Calu3 (cell line): ENCODE results near the gene GPC3. TPM values are rescaled to one million over a fixed set of nuclear protein-coding genes. Genes with fewer than 3 reads are reported as not detected.

Source experiments
- BruUV-seq: library from RNA; stranded (reverse); fragments of 400-500 nt; replicated peaks from 2 replicates; lab custom pipeline; 2021; lab: Mats Ljungman, UMichigan
- CTCF ChIA-PET: fragments of 300-600 bp; sonication (Branson Sonifier 250); formaldehyde crosslinking; loops from one replicate; lab custom pipeline; 2022; ENCODE audit warnings: antibody characterized with exemption; lab: Charles Lee
- DNase-seq: peaks from one replicate; pipeline ENCODE4 v3.0.0; 2022
- H3K27ac Mint-ChIP-seq: one replicate; pipeline ENCODE4 v1.8.0; 2022; ENCODE audit warnings: mixed read lengths; ENCODE audit not compliant: unreplicated experiment
- H3K27me3 Mint-ChIP-seq: one replicate; pipeline ENCODE4 v1.8.0; 2022; ENCODE audit warnings: mixed read lengths; ENCODE audit not compliant: unreplicated experiment
- H3K36me3 Mint-ChIP-seq: one replicate; pipeline ENCODE4 v1.8.0; 2022; ENCODE audit warnings: mild to moderate bottlenecking, moderate library complexity, mixed read lengths; ENCODE audit not compliant: insufficient read depth, unreplicated experiment
- H3K4me1 Mint-ChIP-seq: one replicate; pipeline ENCODE4 v1.8.0; 2022; ENCODE audit warnings: mild to moderate bottlenecking, low read depth, mixed read lengths; ENCODE audit not compliant: unreplicated experiment
- H3K4me3 Mint-ChIP-seq: one replicate; pipeline ENCODE4 v1.8.0; 2022; ENCODE audit warnings: mild to moderate bottlenecking, low read depth, moderate library complexity, mixed read lengths; ENCODE audit not compliant: unreplicated experiment
- H3K9me3 Mint-ChIP-seq: one replicate; pipeline ENCODE4 v1.8.0; 2022; ENCODE audit warnings: low read depth, mixed read lengths; ENCODE audit not compliant: unreplicated experiment
- intact Hi-C: fragments of 100-400 bp; cut with micrococcal nuclease; formaldehyde crosslinking; loops from one replicate; pipeline ENCODE4 v1.10.0; 2022; ENCODE audit not compliant: unreplicated experiment
- total RNA-seq: library from RNA; stranded (reverse); gene quantifications from 2 replicates; pipeline ENCODE4 v1.2.3, GENCODE V29; 2022
- TF ChIP-seq, protein P1 (sequence below): fragments of 200-600 bp; IDR thresholded peaks from one replicate; pipeline ENCODE4 v1.8.0; 2022; ENCODE audit warnings: antibody characterized with exemption; ENCODE audit not compliant: unreplicated experiment

Gene GPC3
- total RNA-seq, 1 experiment from 2014 or later: 2.3 TPM

DNA sequence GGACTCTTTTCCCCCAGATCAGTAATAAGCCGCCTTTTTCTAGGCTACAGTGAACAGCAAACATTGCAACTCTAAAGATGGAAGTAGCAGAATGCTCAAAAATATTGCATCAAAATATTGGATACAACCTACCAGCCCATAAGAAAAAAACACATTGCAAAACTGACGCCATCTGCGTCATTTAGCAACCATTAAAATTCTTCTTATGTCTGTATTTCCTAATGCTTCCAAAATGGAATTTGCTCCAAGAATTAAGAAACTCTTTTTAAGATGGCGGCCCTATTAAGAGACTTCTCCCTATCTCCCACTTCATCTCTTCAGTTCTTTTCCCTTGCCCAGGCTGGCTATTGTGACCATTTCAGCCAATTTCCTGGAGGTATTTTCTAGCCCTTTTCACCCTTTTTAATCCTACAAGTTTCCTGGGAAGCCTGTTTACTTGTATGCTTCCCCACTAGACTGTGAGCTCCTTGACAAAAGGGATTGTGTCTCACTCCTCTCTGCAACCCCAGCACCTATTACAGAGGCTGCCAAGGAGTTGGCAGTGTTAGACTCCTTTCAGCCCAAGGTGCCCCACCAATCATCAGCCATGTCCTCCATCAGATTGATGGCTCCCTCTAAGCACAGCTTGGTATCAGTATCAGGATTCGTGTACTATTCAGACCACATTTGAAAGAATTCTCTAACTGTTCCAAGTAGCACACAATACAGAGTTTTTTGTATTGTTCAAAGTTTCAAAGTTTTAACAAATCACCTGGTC is 4.4 kb downstream of the GPC3 start:
- Mint-ChIP-seq H3K4me3 (no peak overlapping the region), H3K27me3 (peaks cover 16% of the 10 kb centered on the region), H3K4me1 (no peaks in the 10 kb centered on the region), H3K36me3 (no peaks in the 10 kb centered on the region), H3K27ac (no peak overlapping the region), H3K9me3 (no peaks in the 10 kb centered on the region)
- CTCF ChIA-PET: no interaction called here
- TF ChIP-seq, protein P1, sequence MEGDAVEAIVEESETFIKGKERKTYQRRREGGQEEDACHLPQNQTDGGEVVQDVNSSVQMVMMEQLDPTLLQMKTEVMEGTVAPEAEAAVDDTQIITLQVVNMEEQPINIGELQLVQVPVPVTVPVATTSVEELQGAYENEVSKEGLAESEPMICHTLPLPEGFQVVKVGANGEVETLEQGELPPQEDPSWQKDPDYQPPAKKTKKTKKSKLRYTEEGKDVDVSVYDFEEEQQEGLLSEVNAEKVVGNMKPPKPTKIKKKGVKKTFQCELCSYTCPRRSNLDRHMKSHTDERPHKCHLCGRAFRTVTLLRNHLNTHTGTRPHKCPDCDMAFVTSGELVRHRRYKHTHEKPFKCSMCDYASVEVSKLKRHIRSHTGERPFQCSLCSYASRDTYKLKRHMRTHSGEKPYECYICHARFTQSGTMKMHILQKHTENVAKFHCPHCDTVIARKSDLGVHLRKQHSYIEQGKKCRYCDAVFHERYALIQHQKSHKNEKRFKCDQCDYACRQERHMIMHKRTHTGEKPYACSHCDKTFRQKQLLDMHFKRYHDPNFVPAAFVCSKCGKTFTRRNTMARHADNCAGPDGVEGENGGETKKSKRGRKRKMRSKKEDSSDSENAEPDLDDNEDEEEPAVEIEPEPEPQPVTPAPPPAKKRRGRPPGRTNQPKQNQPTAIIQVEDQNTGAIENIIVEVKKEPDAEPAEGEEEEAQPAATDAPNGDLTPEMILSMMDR: no peak
- BruUV-seq: no TSS peak
- intact Hi-C loops: no loop called here
- no peak for DNase-seq

- Mint-ChIP-seq H3K36me3 (no peaks in the 10 kb centered on the region), H3K27me3 (peaks cover 19% of the 10 kb centered on the region), H3K27ac (no peak overlapping the region), H3K9me3 (no peaks in the 10 kb centered on the region), H3K4me3 (no peak overlapping the region), H3K4me1 (no peaks in the 10 kb centered on the region)
- TF ChIP-seq, protein P1: no peak
- CTCF ChIA-PET: no interaction called here
- no TSS peak for BruUV-seq
- intact Hi-C loops: no loop called here
- DNase-seq: no peak
Observed at GRCh38 chrX:133980406-133980805, 5.0 kb downstream of the GPC3 start.

DNA sequence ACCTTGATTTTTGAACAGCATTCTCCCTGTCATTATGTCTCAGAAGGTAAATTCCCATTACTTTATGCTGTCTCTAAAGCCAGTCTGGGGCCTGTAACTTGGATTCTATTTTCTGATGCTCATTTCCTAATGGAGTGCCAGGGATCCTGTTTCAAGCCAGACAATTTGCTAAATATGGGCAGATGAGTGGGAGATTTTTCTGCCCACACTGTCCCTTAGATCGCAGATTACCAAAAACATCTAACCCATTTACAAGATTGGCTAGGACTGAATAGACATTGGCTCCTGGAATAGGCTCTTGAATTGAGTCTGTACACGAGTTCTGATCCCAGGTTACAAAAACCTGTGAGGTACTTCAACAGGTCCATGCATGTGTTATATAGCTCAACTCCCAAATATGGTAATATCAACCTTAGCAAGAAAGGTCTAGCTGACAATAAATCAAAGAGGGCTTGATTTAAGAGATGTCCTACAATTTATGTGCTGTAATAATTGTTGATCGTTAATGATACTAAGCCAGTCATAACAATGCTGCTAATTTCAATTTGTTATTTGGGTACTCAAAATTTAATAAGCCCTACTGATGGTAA is 5.7 kb downstream of the GPC3 start:
- intact Hi-C loops: no loop called here
- no TSS peak for BruUV-seq
- Mint-ChIP-seq H3K27ac (no peak overlapping the region), H3K4me1 (no peaks in the 10 kb centered on the region), H3K9me3 (no peaks in the 10 kb centered on the region), H3K4me3 (no peak overlapping the region), H3K27me3 (peaks cover 26% of the 10 kb centered on the region), H3K36me3 (no peaks in the 10 kb centered on the region)
- CTCF ChIA-PET: no interaction called here
- DNase-seq: no peak
- TF ChIP-seq, protein P1: no peak

DNA sequence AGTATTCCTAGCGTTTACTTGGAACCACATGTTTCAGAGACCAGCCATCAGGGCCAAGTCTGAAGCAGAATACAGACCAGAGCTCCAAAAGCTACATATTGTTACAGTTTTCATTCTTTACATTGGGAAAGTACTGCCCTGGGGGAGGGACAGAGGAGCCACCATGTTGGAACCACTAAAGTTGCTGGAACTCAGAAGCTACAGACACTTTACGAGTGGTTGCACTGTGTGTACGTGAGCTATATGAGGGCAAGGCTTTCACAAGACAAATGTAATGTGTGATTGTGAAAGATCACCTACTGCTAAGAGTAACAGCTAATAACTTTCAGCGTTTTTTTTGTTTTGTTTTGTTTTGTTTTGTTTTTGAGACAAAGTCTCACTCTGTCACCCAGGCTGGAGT is 11.7 kb downstream of the GPC3 start:
- Mint-ChIP-seq H3K27ac (no peak overlapping the region), H3K4me1 (no peaks in the 10 kb centered on the region), H3K4me3 (no peak overlapping the region), H3K27me3 (peaks cover 44% of the 10 kb centered on the region), H3K9me3 (peaks cover 2% of the 10 kb centered on the region), H3K36me3 (no peaks in the 10 kb centered on the region)
- BruUV-seq: no TSS peak
- TF ChIP-seq, protein P1: no peak
- intact Hi-C loops: no loop called here
- no peak for DNase-seq
- CTCF ChIA-PET: no interaction called here
